Activated gamma-delta T cell treated with anti-CD3 and anti-CD28 coated beads, Interleukin-2, amount 50 U/mL, for 16 hours (primary cell): ENCODE measurements around the gene DIABLO.
"Not testable (repeated sequence)": the region's sequence is repeated elsewhere in the genome, so short reads cannot be mapped to it uniquely, and the experiment has no call there.

Experiments used
- DNase-seq: peaks from one replicate; pipeline ENCODE4 v3.0.0-alpha.2; 2020; ENCODE audit warnings: low read depth

The DIABLO gene

DNA sequence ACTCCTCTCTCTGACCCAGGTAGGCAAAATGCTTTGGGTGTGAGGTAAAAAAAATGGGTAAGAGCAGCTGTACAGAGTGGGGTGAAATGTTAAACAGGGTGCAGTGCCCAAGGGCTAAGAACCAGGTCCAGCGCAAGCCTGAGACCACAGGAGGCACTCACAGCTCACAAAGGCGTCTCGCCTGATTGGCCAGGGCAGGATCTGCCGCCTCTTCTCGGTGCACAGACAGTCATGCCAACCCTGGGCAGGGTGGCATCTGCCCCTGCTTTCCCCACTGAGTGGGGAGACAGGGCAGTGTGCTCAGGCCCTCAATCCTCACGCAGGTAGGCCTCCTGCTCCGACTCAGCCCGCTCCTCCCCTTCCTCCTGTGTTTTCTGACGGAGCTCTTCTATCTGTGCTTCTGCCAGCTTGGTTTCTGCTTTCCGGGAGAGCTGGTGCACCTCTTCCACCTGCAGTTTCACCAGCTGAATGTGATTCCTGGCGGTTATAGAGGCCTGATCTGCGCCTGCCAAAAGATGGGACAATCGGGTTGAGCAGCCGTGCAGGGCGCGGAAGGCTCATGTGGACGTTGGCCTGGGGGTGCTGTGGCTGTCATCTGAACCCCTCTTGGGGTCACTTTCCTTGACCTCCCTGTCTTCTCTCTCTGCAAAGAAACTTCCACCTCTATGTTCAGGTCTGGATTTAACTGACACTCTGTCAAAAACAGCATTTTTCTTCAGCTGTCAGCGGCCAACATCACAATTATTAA, 17.6 kb downstream of the DIABLO start:
- no peak for DNase-seq

DNA sequence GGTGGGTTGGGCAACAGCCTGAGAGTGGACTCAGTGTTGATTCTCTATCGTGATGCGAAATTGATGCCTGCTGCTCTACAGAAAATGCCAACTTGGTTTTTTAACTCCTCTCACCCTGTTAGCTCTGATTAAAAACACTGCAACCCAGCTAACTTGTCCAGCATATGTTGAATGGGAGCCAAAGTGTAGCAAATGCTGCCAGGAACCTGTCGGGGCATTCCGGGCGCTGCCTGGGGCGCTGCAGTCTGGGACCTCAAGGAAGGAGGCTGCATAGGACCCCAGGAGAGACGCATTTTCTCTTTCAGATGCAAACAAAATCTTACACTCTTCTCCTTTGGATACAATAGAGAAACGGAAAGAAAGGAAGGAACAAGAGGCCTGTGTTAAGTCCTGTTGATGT, 18.5 kb downstream of the DIABLO start:
- DNase-seq: no peak

DNA sequence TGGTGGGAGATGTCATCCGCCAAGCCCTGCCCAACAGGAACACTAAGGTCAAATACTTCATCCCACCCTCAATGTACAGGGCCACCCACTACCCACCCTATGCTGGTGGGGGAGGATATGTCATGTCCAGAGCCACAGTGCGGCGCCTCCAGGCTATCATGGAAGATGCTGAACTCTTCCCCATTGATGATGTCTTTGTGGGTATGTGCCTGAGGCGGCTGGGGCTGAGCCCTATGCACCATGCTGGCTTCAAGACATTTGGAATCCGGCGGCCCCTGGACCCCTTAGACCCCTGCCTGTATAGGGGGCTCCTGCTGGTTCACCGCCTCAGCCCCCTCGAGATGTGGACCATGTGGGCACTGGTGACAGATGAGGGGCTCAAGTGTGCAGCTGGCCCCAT, 18.9 kb downstream of the DIABLO start:
- no peak for DNase-seq

DNA sequence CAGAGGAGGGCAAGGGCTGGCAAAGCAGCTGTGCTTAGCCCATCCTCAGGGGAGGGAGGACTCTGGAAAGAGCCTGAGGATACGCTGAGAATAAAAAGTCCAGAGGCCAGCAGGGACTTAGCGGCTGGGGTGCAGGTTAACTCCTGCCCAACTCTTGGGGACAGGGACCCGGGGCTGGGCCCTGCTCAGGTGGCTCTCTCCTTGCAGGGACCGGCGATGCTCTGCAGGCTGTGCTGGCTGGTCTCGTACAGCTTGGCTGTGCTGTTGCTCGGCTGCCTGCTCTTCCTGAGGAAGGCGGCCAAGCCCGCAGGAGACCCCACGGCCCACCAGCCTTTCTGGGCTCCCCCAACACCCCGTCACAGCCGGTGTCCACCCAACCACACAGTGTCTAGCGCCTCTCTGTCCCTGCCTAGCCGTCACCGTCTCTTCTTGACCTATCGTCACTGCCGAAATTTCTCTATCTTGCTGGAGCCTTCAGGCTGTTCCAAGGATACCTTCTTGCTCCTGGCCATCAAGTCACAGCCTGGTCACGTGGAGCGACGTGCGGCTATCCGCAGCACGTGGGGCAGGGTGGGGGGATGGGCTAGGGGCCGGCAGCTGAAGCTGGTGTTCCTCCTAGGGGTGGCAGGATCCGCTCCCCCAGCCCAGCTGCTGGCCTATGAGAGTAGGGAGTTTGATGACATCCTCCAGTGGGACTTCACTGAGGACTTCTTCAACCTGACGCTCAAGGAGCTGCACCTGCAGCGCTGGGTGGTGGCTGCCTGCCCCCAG, 19.6 kb downstream of the DIABLO start:
- no peak for DNase-seq

DNA sequence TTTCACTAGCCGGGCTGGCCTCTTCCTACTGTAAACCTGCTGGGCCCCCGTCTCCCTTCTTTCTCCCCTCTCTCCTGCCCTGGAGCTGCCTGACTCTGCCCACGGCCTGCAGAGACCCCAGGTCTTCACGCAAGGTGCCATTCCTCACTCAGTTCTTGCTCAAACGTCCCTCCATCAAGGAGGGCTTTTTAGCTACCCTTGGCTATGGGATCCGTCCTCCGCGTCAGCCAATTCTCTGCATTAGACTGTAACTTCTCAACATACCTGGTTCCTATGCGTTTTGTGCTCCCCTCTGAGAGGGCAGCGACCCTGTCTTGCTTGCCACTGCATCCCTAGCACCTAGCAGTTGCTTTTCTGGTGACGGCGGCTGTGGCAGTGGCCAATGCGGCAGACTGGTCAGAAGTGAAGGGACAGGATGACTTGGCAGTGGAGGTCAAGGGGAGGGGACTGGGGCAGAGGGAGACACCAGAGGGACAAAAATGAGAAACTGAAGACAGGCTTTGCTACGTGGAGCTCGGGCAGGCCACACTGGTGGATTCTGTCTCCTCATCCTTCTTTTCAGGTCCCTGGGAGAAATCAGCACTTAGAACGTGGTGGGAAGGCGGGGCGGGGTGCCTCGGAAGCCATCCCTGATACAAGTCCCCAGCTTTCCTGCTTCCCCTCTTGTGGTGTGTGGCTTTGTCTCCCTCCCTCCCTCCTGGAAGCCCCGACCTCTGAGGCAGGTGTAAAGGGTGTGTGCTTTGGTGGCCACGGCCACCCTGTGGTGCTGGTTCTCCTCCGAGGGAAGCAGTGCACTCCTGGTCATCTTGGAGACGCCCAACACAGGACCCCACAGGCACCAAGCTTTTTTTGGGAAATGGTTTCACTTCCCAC, 20.6 kb downstream of the DIABLO start:
- no peak for DNase-seq

DNA sequence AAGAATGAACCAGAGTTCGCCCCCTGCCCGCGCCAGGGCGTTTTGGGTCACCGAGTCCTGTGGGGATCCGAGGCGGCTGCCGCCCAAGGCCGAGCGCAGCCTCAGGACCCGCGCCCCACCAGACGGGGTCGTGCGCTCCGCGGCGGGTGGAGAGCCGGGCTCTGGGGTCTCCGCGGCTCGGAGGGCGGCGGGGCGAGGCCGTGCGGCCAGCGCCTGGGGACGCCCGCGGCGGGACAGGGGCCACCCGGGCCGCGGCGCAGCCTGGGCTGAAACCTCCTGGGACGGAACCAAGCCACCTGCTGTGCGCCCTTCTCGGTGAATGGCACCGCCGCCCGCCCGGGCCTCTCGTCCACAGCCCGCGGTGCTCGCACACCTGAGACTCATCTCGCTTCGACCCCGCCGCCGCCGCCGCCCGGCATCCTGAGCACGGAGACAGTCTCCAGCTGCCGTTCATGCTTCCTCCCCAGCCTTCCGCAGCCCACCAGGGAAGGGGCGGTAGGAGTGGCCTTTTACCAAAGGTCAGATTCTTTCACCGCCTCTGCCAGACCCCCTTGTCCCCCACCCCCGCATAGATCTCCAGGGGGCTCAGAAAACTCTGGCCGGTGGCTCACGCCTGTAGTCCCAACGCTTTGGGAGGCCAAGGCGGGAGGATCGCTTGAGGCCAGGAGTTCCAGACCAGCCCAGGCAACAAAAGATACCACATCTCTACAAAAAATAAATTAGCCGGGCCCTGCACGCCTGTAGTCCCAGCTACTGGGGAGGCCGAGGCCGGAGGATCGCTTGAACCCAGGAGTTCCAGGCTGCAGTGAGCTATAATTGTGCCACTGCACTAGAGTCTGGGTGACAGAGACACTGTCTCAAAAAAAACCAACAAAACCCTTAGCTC, 21.4 kb downstream of the DIABLO start:
- no peak for DNase-seq

DNA sequence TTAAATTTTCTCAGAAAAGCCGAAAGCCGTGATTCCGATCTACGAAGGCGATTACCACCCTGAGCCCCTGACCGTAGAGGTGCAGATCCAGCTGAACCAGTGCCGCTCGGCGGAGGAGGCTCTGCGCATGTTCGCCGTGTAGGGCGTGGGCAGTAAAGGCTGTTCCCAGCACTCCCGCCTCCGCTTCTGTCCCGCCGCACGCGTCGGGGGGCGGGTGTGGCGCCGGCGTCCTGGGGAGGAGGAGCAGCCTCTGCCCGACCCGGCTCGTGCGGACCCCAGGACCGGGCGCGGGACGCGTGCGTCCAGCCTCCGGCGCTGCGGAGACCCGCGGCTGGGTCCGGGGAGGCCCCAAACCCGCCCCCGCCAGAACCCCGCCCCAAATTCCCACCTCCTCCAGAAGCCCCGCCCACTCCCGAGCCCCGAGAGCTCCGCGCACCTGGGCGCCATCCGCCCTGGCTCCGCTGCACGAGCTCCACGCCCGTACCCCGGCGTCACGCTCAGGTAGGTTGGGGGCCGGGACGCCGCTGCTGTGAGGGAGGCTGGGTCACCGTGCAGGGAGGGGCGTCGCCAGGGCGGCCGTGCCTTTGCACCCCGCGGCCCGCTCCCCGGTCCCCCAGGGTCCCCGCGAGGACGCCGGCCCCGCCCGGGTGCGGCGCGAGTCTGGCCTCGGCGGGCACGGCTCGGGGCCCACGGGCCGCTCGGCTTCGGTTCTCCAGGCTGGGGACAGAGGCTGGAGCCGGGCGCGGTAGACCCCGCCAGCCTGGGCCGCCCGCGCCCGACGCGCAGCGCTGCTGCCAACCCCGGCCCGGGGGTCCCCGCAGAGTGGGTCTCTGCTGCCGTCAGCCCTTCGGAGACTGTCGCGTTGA, 22.3 kb downstream of the DIABLO start, which contains the start of gene B3GNT4:
Gene B3GNT4 (plus strand): TSS at position 409 of the 866 bp plus-strand sequence. CDS start 910 bp downstream, outside the sequence.
- DNase-seq: no peak

DNA sequence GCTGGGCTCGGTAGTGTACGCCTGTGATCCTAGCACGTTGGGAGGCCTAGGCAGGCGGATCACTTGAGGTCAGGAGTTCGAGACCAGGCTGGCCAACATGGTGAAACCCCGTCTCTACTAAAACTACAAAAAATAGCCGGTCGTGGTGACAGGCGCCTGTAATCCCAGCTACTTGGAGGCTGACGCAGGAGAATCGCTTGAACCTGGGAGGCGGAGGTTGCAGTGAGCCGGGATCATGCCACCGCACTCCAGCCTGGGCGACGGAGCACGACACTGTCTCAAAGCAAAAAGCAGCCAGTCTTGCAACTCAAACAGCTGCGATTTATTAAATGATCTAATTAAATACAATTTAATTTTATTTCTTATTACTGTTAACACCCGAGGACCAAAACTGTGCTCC, 23.0 kb downstream of the DIABLO start:
- DNase-seq: not testable (repeated sequence)

DNA sequence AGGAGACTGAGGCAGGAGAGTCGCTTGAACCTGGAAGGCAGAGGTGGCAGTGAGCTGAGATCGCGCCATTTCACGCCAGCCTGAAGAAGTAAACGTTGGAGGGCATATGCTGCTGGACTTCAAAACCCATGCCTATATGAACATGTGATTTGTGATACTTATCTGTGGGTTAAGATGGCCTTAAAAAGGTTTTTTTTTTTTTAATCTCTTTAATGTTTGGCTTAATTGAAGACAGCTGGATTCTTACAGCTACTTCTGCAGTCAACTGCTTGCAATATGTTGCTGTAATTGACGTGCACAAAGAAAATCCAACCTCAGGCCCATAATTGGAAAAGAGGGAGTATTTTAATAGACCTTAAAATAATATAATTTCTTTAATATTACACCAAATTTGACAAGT, 23.8 kb downstream of the DIABLO start:
- DNase-seq: no peak

DNA sequence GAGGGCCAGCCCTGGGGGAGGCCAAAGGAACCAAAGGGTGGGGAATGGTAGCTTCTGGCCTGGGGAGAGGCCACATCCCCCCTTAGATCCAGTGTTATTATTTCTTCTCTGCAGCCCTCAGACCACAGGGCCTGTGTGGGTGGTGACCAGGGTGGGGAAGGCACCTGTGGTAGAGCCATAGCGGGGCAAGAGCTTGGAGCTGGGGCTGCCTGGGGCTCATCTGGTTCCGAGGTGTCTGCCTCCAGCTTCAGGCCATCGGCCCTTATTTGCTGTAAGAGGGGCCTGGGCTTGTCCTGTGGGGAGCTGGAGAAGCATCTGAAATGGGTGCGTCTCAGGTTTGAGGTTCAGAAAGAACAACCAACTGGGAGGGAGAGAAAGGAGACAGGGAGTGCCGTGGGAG, 24.5 kb downstream of the DIABLO start:
- DNase-seq: no peak

DNA sequence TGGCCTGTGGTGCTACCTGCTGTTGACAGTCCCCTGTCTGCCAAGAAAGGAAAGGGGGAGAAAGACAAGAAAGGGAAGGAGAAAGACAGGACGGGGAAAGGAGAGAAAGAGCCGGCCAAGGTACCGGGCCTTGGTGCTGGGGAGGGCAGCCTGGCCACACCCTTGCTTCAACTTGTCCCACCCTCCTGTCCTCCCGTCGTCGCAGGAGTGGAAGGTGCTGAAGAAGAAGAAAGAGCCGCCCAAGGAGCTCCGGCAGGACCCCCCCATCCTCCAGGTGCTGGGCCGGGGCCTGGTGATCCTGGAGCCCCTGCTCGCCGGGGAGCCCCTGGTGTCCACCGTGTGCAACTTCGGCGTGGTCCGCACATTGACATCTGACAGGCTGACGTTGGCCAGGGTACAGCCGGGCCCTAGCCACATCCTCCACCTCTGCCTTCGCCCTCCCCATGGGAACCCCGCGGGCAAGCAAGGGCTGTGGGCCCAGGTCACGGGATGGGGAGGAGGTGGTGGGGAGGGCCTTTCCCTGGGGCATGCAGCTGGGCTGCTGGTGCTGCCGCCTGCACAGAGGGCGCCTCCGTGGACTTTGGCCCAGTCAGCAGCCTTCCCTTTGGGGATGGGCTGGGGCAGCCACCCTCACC, 25.2 kb downstream of the DIABLO start:
- no peak for DNase-seq

DNA sequence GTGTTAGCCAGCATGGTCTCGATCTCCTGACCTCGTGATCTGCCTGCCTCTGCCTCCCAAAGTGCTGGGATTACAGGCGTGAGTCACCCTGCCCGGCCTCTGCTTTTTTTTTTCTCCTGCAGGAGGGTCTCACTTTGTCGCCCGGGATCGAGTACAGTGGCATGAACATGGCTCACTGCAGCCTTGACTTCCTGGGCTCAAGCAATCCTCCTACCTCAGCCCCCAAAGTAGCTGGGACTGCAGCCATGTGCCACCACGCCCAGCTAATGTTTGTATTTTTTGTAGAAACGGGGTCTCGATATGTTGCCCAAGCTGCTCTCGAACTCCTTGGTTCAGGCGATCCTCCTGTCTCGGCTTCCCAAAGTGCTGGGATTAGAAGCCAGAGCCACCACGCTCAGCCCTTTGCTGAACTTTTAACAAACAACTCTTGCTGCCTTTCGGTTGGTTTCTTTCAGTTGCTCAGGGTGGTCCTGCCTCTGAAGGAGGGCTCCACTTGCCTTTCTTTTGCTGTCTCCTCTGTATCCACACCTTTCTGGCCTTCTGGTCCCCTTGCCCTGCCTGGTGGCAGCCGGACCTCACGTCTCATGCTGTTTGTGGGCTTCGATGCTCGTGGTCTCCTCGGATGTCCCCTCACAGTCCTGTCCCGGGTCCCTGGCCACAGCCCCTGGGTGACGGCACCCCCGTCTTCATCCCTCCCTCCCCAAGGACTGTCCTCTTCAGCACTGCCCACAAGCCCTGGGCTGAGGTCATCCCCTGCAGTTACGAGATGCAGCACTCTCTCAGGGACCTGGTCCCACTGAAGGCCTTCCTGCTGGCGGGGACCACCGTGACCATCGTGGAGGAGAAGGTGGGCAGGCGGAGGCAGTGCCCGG, 26.1 kb downstream of the DIABLO start:
- no peak for DNase-seq

DNA sequence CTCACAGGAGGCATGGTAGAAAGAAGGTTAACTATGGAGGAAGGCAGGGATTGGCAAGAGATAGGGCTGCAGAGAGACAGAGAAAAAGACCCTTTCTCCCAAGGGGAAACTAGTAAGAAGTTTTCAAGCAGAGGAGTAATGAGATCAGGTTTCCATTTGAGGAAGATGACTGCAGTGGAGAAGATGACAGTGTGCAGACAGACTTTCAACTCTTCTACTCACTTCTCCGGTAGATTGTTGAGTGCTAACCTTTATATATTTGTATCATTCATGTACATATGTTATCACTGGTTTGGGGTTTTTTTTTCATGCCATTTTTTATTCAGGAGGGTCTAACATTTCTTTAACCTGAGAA, 28.3 kb downstream of the DIABLO start:
- DNase-seq: no peak

DNA sequence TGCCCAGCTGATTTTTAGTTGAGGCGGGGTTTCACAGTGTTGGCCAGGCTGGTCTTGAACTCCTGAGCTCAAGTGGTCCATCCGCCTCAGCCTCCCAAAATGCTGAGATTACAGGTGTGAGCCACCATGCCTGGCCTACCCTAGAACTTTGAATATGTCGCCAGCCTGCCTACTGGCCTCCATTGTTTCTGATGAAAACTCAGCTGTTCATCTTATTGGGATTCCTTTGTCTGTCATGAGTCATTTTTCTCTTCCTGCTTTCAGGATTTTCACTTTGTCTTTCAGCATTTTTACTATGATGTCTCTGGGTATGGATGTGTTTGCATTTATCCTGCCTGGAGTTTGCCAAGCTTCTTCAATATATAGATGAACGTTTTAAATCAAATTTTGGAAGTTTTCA, 30.4 kb downstream of the DIABLO start:
- DNase-seq: no peak

DNA sequence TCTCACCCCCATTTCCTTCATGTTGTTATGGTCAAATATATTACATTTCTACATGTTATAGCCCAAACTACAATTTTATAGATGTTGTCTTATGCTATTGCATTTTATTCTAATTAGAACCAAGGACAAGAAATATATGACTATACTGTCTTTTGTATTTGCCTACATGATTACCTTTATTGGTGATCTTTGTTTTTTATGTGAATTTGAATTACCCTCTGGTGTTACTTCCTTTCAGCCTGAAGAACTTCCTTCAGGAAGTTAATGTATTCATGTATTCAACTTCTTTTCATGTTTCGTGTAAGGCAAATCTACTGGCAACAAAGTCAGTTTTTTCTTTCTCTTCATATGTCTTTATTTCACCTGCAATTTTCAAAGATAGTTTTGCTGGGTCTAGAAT, 31.0 kb downstream of the DIABLO start:
- no peak for DNase-seq

DNA sequence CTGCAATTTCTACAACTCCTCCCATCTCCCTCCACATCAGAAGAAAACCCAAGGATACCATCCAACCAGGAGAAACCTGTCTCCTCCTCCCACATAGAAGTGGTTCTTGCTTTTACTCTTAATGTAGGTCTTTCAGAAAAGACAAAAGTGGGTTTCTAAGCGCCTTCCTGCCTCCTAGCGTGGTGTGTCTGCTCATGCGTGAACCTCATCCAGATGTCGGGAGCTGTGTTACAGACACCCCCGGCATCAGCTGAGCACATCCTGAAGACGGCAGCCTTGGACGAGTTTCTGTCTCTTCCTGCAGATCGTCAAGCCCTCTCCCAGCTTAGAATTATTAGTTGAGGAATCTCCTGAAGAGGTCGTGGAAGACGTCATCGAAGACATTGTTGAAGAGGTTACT, 33.4 kb downstream of the DIABLO start:
- no peak for DNase-seq

DNA sequence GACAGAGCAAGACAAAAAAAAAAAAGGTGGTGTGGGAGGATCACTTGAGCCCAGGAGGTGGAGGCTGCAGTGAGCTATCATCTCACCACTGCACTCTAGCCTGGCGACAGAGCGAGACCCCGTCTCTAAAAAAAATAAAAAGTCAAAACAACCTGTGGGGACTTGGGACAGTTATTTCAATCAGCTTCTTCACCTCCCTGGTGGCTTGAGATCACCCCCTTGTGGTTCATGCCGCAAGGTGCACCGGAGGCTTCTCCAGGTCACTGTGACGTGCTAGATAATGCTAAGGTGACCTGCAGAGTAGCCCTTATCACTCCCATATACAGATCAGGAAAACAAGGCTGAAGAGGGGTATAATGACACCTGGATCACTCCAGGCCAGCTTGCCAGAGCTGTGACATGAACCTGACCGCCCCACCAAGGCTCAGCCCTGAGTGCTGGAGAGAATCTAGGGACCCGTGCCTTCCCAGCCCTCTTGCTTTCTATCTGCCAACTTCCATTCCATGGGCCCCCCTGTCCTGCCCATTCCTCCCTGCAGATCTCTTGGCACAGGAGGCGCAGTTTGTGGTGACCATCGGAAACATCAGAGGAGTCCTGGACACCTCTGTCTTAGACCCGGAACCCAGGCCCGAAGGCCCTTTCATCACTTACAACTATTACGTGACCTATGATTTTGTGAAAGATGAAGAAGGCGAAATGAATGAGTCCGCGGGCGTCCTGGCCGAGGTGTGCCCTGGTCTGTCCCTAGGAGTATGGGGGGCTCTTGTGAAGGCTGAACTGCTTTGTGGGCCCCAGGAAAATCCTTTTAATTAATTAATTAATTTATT, 34.8 kb downstream of the DIABLO start:
- DNase-seq: peak; percentile 49
